Activated CD4-positive, alpha-beta T cell treated with anti-CD3 and anti-CD28 coated beads, Interleukin-2, amount 50 U/mL, for 24 hours (primary cell): ENCODE results near the gene CASZ1.

Source experiments
- DNase-seq, 2 donors: peaks; one replicate each; pipeline ENCODE4 v3.0.0-alpha.2; 2020; ENCODE audit warnings: low read depth in 1 of 2, low spot score in 1 of 2

CASZ1 gene

DNA sequence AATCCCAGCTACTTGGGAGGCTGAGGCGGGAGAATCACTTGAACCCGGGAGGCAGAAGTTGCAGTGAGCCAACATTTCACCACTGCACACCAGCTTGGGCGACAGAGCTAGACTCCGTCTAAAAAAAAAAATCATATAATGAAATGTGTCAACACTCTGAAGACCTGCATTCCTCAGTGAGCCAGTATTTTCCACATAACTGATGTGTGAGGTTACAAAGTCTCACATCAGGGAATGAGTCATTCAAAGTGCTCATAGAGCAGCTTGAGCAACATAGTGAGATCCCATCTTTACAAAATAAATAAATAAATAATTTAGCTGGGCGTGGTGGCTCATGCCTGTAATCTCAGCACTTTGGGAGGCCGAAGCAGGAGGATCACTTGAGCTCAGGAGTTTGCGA lies 65.5 kb downstream of the CASZ1 start:
- no peak for DNase-seq

DNA sequence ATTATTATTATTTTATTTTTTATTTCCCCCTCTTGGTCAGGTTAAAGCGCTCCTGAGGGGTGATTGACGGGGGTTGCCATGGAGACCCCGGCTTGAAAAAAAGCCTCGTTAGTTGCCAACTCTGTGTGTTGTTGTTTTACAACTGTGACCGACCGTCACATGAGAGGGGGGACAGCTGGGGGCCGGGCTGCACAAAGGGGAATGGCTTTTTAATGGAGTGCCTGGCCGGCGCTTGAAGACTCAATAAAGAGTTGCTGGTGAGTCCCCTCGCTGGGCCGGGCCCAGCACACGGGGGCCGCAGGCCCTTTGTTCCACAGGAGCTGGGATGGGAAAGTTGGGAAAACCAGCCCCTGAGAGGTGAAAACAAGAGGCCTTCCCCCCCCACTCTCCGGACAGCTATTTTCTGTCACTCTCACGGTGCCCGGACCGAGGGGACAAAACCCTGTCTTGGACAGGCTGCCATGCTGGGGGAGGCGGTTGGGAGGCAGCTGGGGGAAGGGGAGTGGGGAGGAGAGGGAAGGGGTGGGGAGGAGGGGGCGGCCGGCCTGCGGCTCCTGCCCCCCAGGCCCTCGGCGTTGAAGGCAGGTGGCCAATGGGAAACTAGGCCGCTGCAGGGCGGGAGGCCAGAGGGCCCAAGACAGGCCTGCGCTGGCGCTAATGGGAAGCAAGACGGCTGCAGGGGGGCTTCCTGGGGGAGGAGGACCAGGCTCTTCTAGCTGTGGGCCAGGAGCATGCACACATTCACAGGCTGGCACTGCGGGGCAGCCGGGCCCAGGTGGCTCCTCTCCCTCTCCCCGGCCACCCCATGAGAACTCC lies 67.6 kb downstream of the CASZ1 start:
- no peak for DNase-seq

DNA sequence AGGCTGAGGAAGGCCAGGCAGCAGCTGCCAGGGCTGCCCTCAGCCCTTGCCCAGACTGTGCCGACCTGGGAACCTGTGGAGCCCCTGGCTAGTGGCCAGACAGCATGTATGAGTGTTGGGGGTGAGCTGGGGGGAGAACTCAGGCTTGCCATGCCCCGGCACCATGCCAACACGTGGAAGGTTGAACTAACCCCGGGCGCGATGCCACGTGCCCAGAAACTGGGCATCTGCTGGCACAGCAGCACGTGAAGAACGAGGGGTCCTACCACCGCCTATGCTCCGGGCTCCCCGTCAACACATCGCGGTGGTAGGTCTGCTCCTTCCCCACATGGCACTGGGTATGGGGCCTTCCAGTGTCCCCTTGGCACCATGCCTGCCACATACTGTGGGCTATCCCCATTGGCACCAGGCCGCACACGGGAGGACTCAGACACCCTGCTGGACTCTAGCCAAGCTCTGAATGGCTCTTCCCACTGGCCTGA lies 68.7 kb downstream of the CASZ1 start:
- no peak for DNase-seq

DNA sequence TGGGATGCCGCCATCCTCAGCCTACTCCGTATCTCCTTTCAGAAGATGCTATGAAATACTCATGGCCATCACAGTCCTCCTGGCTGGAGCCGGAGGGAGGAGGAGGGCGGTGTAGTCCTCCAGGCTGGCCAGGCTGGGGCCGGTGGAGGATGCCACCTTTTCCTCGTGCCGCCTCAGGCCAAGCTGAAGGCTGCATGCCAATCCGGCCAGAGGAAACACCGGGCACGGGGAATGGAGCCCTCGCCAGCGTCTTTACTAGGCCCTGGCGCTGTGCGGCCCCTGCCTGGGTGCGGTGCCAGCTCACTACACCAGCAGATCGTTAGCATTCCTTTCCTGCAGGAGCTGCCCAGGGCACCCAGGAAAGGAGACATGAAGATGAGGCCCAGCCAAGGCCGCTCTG lies 70.1 kb downstream of the CASZ1 start:
- no peak for DNase-seq

DNA sequence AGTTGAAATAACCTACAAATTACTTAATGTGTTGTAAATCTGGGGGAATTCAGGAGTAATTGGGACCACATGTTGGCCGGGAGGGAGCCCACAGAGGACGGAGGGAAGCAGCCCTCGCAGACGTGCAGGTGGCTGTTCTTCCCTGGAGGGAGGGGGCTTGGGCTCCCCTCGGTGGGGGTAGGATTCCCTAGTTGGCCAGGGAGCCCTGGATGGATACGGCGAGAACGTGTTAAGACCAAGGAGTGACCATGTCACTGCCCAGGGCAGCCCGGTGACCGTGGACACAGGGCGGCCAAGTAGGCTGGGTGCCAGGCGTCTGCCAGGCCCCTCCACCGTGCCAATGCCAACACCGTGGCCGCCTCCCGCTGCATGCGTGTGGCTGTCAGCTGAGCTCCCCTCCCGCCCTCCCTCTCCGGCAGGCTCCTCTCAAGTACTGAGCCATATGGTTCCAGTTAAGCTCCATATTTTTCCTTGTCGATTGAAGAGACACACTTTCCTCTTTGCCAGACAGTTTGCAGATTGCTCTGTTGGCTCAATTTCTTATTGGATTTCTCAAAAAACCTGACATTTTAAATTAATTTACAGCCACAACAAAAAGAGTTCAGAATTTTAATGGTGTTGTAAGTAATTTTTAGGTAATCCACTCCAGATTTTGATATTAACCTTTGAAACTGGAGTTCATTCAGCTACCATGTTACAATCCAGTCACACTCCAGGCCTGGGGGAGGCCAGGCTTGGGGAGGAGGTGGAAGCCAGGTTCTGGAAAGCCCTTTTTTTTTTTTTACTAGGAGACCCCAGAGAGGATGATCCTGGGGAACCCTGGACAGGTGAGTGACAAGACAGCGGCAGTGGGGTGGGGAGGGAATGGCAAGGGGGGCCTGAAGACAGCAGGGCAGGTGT lies 71.2 kb downstream of the CASZ1 start:
- no peak for DNase-seq

DNA sequence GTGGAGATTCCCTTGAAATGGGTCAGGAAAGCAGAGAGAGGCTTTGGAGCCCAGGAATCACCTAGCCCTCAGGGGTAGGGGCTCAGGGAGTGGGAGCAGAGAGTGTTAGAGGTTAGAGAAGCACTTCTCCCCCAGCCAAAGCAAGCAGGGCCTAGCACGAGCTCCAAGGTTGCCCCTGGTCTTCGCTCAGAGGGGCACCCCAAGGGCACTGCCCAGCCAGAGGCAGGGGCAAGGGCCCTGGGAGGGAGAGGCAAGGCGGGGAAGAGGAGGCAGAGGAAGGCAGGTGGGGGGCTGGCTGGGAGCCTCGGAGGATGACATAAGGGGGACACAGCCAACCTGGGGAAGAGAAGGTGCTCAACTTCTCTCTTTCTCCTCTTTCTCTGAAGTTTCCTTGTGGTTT lies 71.9 kb downstream of the CASZ1 start:
- no peak for DNase-seq

DNA sequence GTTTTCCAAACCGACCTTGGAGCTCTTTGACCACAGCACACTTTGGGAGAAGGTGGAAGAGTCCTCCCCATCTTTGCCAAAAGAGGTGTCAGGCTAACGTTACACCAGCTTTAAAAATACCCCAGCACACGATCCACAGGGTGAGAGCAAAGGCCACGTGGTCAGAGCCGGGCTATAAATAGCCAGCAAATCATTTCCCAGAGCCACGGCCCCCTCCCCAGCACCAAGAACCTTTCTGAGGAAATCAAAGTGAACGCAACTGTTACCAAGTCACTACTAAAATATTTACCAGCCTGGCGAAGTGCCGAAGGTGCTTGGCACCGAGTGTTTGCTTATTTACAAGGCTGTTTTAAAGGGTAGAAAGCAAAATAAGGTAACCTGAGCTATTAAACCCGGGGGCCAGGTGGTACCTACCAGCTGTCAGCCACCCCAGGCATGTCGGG lies 72.4 kb downstream of the CASZ1 start:
- no peak for DNase-seq

DNA sequence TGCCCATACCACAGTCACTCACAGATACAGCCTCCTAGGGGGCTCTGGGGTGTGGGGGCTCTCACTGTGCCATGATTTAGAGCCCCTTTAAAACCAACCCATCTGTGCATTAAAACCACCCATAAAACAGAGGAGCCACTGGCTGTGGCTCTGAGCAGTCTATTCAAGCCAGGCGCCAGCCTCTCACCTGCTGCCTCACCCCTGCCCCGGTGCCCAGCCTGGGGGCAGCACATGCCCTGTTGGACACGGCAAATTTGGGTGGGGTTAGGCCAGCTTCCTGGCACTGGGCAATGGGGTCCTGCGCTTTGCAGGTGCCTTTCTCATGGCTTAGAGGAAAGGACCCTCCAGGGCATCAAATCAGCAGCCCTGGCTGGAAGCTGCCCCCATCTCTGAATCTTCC lies 73.1 kb downstream of the CASZ1 start:
- DNase-seq = no peak

DNA sequence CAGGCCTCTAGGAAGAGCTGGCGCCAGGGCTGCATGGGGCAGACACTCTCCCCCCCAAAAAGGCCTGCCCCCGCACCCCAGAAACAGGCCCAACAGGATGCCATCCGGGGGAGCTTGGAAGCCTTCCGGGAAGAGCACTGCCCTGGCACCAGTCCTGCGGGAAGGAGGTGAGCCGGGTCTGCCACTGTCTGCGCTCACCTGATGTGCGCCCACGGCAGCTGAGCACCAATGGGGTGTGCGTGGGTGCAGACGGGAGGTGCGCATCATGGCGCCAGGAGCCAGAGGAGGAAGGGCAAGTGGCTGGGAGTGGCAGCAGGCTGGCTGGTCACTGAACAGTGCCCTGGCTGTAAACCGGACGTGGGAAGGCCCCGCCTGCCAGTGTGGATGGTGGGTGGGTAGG lies 73.6 kb downstream of the CASZ1 start:
- no peak for DNase-seq

DNA sequence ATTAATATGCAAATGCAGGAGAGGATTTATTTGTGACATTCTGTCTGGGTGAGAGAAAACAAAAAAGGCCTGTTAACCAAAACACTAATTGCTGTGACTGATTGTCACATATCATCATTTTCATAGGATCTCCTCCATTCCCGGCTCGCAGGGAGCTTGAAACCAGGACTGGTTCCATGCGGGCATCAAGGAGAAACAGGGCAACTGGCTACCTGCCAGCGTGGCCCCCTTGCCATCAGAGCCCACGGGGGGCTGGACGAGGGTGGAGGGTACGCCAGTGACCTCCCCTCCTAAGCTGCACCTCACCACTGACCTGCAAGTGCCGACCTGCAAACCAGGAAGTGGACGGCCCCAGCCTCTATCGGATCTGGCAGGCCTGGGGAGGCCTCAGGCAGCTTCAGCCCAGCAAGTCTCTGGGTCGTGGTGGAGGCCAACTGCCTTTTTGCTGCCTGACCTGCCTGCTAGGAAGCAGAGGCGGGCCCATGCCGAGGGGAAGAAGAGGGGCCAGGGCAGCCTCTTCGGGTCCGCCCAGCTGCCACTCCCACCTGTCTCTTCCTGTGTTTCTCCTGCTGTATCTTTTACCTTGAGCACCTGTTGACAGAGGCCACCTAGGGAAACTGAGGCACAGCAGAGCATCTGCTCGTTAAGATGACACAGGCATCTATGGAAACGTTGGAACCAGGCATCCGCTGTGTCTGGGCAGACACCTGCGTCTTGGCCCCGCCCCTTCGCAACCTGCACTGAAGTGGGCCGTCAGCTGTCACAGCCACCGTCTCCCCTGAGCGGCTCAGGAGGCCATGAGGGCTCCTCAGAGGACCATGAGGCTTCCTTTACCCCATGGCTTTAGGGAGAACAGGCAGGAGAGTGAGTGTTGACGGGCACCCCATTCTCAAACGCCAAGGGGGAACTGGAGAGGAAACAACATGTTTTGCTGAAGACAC lies 74.8 kb downstream of the CASZ1 start:
- DNase-seq = no peak

DNA sequence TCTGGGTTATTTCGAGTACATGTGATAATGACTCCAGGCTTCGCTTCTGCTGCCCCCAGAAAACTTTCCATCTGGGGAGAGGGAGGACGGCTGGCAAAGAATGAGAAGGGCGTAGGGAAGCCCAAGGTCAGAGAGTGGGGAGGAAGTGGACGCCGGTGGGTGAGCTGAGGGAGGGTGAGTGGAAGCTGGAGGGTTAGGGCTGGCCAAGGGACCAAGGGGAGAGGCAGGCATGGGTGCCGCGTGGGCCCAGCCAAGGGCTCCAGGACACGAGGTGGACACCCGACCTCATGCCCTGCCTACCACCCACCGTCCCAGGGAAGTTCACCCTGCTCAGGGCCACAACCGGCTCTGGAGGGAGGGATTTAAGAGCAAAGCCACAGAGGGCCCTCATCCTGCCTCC lies 75.8 kb downstream of the CASZ1 start:
- no peak for DNase-seq

DNA sequence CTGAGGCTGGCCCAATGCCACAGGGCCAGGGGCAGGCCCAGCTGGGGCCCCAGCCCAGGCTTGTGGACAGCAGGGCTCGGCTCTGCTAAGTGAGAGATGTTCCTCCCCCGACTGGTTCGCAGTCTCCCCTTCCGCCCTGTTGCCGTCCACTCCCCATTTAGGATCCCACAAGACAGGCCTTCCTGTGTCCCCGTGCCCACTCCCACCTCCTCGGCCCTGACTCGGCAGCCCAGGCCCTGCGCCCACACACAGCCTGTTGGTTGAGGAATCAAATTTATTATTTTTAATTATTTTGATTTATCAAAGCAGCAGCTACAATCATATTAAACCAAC lies 78.4 kb downstream of the CASZ1 start:
- DNase-seq = no peak

DNA sequence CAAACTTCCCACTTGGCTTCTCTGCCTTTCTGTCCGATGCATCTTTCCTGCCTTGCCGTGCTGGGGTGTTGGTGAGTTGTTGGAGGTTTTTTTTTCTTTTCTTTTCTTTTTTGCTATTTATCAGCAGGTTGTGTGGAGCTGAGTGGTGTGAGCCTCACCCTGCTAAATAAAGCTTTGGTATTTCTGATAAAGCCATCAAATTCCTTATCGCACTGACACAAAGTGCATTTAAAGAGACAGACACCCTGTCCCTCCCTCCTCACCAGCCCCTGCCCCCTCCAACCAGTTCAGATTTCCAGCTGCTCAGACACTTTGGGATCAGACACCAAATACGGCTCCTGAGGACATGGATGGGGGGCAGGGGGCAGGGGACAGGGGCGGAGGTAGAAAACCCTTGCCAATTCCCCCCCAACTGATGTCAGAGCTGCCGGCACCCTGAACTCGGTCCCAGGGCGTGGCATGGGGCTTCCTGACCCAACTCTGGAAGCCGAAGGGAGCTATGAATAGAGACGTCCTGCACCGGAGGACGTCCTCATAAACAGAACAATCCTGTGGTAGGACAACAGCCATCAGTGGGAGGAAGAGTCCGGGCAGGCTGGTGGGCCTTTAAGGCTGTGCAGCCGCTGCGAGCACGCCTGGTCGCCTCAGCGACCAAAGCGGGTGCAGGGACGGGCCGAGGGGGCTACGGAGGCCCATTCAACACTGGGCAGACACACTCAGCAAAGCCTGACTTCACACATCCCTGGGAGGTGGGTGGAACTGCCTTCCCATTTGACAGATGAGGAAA lies 79.0 kb downstream of the CASZ1 start:
- DNase-seq = no peak

DNA sequence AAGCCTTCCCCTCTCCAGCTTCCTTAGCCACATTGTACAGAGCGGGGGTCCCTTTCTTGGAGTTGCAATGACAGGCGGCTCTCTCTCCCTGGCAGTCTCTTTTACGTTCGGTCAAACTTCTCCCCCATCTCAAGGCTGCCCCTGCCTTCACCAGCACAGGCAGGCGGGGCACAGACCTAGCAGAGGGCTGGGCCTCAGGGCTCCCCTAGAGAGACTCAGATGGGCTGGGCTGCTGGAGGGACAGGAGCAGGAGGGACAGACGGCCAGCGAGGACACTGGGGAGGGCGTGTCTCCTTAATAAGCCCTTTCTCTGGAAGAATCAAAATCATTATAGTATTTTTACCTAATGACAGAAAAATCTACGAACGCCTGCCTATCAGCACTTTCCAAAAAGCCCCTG lies 79.6 kb downstream of the CASZ1 start:
- no peak for DNase-seq

DNA sequence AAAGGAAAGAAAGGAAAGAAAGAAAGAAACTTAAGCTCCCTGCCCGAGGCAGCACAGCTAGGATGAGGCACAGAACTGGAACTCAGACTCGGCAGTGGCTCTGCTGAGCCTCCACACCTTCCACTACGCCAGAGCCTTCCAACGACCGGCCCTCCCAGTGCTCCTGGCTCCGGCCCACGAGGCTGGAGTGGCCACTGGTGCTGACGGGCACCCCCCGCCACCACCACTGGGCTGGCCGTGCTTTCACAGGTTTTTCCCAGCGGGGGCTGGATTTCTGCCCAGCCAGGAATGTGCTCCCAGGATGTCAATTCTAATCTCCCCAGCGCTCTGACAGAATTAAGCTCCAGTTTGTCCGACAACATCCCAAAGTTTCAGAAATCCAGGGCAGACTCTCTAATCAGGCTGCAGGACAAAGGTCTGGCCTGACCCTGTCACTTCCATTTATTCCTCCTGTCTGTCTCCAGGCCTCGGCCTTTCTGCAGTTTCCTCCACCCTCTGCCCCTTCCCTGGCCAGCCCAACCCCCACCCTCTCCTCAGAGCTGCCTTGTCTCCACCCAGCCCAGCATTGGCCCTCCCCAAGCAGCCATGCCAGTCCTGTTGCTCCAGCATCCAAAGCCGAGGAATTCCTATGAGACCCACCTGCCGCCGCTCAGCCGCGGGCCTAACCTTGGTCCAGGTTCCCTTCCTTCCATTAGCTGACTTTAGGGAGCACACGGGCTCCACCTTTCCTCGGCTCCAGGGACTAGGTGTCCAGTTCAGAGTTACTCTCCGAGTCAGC lies 81.9 kb downstream of the CASZ1 start:
- DNase-seq = no peak

DNA sequence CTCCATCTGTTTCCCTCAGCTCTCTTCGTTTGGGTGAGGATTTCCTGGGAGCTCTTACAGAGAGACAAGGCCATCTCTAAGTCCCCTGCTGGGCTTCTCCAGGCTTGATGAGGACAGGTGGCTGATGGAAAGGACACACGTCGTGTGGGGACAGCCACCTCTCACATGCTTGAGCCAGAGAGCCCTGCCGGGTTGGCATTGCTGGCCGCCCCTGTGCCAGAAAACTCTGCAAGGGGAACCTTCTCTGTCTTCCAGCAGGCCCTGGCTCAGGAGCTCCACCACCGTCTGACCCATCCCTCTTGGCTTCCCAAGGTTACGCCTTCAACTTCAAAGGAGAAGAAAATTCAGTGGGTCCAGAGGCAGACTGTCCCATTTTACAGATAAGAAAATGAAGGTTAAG lies 82.8 kb downstream of the CASZ1 start:
- DNase-seq = no peak

DNA sequence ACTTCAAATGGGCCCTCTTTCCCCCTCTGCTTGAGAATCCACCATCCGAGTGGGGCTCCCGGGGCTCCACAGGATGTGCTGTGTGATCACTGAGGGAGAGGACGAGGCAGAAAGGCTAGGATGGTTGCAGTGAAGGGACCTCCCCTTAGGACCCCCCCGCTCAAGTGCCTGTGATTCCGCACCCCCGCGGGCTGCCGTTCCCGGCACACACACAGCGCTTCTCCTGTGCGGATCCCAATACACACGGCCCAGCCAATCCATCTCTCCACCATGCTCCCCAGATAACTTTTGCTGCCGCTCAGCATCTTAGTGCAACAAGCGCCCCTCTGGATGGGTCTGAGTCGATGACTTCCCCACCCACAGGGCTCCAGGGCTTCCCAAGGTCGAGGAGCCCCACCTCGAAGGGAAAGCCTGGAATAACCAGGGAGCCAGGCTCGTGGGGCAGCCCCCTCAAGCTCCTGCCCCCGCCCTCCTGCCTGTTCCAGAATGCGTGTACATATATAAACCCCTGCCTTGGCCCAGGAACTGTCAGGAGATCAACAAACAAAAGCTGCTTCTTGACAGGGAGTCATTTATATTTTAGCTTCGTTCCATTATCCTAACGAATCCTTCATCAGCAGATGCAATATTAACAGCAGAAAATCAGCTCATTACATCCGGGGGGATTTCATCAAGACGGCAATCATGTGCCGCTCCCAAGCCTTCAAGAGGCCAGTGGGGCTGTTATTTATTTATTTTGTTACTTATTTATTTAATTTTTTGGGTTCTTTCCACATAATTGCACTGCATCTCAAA lies 83.7 kb downstream of the CASZ1 start:
- no peak for DNase-seq

DNA sequence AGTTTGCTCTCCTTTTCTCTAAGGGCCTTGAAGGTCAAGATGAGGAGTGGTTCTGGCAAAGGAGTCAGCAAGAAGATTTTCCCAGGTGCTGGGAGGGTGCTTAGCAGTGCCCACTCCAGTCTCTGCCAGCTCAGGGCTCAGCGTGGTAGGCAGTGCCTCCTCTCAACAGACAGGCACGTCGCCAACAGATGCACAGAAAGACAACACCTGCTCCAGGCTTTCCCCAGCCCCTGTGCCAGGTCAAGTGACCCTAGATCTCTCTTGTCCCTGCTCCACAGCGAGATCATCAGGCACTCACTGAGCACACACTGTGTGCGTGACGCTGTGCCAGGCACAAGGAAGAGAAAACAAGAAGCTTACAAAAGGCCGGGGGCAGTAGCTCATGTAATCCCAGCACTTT lies 86.0 kb downstream of the CASZ1 start:
- no peak for DNase-seq

DNA sequence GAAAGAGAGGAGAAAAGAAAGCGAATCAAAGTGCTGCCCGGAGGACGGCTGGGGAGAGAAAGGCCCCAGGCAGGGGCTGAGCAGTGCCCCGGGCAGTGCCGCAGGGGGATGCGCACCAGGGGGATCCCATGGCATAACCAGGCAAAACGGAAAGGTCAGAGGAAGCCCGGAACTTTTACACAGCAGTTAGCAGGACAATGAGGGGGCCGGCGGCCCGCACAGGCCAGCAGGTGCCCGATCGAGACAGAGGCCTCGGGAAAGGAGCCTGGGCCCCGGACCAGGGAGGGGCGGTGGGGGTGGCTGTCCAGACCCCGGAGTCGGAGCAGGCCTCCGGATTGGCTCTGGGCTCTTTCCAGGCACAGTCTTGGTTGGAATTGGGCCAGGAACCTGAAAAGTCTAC lies 86.8 kb downstream of the CASZ1 start:
- no peak for DNase-seq
